Right forelimb (tissue), 1 donor: ENCODE measurements around the gene CA10.

ENCODE experiments used
- DNase-seq: peaks from one replicate; pipeline ENCODE4 v3.0.0-alpha.2; 2018

Gene CA10

GRCh38 chr17:51709694-51710633 lies 448.6 kb downstream of the CA10 start:
- DNase-seq, result no peak

DNA sequence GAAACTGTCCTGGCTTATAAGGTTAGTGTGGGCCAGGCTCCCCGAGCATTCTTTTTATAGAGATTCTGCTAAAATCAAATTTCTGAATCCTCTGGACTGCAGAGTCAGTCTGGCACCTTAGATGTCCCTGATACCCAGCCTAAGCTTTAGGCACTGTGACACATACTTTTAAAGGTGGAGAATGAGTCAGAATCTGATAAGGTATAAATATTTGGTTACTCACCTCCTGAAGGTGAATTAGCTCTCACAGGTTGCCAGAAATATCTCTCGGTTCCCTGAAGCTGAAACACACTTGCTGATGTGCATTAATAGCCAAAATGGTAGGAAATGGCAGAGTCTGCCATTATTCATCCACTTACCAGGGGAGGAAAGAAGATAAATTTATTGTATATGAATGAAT lies 451.3 kb downstream of the CA10 start:
- no peak for DNase-seq

- no peak for DNase-seq
These were observed 452.4 kb downstream of the CA10 start for GRCh38 chr17:51706093-51706492.

- DNase-seq, result peak; percentile 62
These were observed 454.9 kb downstream of the CA10 start for GRCh38 chr17:51703361-51704341.

DNA sequence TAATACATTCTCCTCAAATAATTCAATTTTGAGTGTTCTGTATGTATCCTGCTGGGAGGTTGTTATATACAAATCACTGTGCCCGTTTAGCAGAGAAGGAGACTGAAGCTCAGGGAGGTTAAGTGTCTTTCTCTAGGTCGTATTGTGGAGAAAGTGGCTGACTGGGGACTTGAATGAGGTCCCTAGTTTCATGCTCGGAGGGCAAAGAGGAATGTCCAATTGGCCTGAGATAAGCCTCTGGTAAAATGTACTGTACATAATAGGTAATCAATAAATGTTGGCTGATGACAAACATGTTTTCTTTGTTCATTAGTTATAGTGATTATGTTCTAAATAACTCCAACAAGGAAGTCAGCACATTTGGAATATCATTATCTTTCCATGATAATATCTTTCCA lies 455.6 kb downstream of the CA10 start:
- DNase-seq, result no peak

DNA sequence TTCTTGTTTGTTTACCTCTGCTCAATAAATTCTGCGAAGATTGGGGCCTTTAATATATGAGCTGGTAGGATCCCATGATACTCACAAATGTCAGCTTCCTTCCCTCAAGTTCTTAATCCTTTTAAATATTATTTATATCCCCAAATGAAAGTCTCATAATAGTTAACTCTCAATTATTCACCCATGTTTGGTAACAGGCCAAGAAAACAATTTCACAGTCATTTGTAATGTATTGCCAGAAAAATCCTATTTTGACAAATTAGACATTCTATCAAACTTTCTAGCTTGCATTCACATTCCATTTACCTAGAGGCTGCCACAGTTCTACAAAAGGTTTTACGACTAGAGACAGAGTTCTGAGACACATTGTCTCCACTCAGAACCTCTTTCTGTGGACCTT lies 457.0 kb downstream of the CA10 start:
- DNase-seq, result no peak

DNA sequence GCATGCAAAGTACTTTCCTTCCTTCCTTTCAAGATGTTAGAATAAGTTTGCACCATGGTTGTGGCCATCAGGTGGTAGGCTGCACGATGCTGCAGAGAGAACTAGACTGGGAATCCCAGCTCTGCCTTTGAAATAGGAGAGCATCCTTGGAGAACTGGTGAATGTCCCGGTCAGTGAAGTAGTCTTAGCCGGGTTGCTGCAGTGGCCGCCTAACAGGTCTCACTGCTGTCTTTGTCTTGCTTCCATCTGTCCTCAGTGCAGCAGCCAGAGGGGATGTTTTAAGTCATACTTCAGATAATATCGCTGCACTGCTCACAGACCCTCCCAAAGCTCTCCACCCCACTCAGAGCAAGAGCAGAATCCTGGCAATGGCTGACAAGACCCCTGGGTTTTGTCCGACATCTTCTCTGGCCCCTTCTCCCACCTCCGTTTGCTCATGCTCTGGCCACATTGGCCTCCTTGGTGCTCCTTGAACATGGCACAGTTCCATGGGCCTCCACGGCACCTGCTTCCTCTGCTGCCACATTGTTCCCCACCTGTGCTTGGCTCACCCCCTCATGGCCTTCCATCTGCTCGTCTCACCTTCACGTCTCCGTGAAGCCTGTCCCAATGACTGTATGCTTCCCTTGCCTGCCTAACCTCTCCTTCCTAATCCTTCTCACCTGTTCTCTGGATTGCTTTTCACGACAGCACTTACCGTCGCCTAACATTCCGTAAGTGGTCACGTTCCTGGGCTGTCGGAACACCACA lies 458.3 kb downstream of the CA10 start:
- DNase-seq, result no peak

DNA sequence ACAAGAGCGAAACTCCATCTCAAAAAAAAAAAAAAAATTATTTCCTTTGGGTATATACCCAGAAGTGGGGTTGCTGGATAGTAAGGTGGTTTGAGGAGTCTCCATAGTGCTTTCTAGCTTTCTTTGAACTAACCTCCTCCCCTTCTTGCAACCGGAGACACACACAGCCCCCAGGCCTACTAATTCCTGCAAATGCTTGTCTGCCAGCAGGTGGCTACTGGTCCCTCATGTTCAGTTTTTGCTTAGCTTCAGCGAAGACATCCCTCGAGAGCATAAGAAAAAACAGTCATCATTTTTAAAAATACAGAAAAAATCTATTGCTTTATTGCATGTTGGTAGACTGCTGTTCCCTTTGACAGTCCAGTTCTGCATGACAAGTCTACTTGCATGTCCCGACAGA lies 459.2 kb downstream of the CA10 start:
- no peak for DNase-seq

DNA sequence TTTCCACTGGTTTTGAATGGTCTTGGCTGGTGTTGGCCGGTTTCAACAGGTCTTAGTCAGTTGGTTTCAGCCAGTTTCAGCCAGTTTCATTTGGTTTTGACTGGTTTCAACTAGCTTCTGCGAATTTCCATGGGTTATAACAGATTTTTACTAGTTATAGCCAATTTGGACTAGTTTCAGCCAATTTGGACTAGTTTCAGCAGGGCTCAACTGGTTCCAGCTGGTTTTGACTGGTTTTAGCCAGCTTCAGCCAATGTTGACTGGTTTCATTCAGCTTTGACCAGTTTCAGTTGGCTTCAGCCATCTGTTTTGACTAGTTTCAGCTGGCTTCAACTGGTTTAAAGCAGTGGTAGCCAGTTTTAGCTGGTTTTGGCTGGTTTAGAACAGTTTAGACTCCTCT lies 465.6 kb downstream of the CA10 start:
- DNase-seq, result no peak

GRCh38 chr17:51687887-51688286 lies 470.6 kb downstream of the CA10 start:
- no peak for DNase-seq

DNA sequence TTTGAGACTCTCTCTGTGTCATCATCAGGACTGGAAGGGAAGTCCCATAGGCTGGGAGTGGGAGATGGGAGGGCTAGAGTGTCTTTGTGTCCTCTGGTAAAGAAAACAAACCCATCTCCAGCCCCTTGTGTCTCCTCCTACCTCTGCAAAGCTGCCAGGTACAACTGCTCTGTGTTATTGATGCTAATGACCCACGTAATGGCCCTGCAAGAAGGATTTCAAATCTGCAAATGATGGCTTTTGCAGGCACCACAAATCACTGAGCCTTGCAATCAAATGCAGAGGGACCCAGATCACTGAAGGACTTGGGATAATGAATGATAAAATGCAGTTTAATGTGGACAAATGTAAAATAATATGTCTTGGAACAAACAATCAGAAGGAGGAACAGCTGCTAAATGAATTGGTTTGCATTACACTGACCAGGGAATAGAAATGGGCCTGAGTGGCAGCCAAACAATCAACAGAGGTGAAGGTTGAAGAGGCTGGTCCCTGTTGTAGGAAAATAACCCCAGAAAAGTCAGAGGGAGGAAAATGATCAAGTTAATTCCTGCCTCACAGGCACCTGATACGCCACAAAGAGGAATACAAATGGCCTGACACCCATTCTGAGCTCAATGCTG lies 473.1 kb downstream of the CA10 start:
- no peak for DNase-seq

DNA sequence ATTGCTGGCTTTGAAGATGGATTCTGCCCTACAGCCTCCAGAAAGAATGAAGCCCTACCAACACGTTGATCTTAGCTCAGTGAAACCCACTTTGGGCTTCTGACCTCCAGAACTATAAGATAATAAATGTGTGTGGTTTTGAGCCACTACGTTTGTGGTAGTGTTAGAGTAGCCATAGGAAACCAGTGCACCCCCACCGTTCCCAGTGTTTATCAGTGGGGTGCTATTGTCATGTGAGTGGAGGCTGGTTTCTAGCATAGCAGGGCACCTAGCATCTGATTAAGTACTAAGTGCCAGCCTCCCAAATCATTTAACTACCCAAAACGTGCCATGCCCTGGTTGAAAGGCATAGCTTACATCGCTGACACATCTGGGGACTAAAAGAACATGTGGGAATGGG lies 474.3 kb downstream of the CA10 start:
- DNase-seq, result no peak

- DNase-seq, result no peak
These were observed 475.2 kb downstream of the CA10 start for GRCh38 chr17:51683291-51683690.

DNA sequence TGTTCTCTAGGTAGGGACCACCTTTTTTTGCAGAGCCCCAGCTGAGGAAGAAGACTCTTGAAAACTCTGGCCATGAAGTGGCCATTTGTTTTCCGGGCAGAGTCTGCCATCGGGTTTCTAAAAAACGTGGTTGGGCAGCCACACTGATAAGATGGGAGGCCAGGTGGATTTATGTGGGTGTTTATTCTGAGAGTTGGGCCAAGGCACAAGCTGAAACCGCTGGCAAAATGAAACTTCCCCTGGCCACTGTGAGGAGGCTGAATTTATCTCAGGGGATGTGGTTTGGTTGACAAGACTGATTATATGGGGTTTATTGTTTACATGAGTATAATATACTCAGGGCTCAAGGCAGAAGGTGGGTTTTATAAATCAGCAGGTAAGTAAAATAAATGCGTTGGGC lies 476.4 kb downstream of the CA10 start:
- no peak for DNase-seq

- DNase-seq, result no peak
These were observed 480.6 kb downstream of the CA10 start for GRCh38 chr17:51677875-51678274.

GRCh38 chr17:51676691-51677487 lies 481.6 kb downstream of the CA10 start:
- DNase-seq, result no peak

- no peak for DNase-seq
These were observed 483.8 kb downstream of the CA10 start for GRCh38 chr17:51674579-51675255.

DNA sequence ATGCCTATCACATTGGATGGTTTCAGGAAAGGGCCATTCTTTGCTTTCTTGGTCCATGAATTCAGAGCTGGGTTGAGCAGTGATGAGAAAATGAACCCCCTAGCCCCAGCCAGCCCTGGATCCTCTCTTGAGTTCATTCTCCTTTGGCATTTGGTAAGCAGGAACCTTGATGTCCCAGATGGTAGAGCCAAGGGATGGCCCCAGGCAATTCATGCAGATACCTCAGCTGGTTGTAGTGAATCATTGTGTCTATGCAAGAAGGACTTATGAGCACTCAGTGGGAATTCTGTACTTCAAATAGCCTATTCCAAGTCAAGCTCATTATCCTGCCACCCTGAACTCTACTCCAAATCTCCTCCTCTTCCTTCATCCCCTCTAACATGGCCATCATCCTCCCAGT lies 485.4 kb downstream of the CA10 start:
- no peak for DNase-seq

DNA sequence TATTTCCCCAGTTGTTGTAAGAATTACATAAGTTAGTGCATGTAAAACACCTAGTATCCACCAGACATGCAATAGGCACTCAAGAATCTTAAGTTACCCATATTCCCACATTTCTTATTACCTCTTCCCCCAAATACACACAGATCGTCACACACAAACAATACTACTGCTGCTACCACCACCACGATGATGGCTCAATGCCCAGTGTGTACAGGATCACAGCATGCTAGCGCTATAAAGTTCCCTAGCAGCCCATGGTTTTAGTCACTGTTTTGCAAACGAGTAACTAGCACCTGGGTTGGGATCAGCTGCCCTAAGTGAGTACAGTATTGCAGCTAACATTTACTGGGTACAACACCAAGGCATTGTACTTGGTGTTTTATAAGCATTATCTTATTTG lies 486.4 kb downstream of the CA10 start:
- DNase-seq, result no peak

DNA sequence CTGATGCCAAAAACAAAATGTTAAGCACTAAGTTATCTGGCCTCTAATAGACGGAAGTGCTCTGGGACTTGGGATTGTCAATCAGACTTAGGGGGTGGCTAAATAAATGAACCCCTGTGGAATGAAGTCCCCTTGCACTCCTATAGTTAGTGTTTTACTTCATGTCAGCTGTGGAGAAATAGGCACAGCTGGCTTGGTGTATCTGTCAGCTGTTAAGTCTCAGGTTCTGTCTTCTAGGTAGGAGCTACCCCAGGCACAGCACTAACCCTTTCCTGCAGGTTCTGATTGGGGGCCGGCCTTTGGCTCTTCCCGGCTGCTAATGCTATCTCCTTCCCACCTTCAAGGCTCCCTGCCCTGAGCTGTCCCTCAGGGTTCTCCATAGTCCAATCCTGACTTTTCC lies 487.6 kb downstream of the CA10 start:
- DNase-seq, result no peak

GRCh38 chr17:51668963-51669246 lies 489.6 kb downstream of the CA10 start:
- DNase-seq, result no peak
